ENCODE results near the gene IARS1.

DNA sequence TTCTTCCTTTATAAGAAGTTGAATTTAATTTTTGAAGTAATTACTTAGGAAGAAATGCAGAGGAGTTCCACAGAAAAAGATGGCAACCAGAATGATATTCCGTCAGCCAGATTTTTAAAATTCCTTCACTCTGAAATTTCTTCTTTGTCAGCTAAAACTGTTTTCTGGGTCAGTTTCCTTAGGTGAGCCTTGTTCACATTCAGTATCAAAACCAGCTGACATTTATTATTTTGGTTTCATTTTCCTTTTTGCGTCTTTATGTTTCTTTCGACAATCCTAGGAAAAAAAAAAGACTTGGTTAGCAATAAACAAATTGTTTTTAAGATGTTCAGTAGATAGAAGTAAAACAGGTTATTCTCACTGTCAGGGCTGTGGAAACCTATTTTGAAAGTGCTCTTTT lies 4.1 kb upstream of the IARS1 start:
- no peak for TF ChIP-seq EZH2 (IDR thresholded peaks at IDR 0.05; ENCODE audit: borderline replicate concordance, low read depth, low read length, severe bottlenecking)
- TF ChIP-seq POLR2A (IDR thresholded peaks at IDR 0.05; ENCODE audit: low read depth, low read length) = no peak
